NCI-H1436 treated with DMSO at 0.1 percent for 48 hours (cell line): Measurements from ENCODE around the gene PHLDB3.
"Not testable (repeated sequence)": the region's sequence is repeated elsewhere in the genome, so short reads cannot be mapped to it uniquely, and the experiment has no call there.

Experiments used
- DNase-seq: peaks from one replicate; lab custom pipeline; 2025; lab: John Stamatoyannopoulos, UW

The PHLDB3 gene

DNA sequence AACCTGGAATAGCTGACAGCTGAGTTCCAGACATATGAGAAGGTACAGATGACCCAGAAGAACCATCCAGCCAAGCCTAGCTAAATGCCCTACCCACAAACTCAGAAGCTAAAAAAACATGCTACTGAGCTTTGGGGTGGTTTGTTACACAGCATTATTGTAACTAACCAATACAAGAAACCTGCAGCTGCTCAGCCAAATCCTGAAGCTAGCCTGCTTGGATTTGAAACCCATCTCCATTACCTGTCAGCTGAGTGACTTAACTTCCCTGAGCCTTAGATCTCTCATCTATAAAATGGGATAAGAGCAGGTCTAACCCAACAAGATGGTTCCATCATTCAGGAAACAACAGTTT lies 64.9 kb downstream of the PHLDB3 start:
- no peak for DNase-seq

DNA sequence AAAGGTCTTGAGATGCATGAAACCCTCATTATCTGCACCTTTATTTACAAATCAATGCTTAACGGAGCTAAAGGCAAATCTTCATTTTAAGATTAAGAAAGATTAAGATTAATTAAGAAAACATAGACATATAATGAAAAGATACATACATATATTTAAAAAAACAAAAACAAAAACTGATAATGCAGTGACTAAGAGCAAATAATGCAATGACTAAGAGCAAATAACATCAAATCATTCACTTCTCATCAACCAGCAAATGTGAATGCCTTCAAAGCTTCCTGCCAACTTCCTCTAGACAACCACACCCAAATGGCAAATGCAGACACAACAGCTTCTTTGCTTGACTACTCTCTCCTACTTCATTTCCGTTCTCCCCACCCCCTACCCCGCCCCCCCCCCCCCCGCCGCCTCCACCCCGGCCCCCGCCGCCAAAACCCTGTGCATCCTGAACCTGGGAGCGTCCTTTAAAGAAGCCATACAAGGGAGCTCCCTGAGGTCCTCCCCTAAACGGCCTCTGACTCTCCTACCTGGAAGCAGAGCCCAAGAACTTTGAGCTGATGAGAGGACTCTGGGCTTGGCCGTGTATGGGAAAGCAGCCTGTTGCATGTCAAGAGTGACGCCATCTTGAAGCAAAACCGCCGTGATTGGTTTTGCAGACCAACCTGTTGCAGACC lies 65.4 kb downstream of the PHLDB3 start:
- DNase-seq: no peak

DNA sequence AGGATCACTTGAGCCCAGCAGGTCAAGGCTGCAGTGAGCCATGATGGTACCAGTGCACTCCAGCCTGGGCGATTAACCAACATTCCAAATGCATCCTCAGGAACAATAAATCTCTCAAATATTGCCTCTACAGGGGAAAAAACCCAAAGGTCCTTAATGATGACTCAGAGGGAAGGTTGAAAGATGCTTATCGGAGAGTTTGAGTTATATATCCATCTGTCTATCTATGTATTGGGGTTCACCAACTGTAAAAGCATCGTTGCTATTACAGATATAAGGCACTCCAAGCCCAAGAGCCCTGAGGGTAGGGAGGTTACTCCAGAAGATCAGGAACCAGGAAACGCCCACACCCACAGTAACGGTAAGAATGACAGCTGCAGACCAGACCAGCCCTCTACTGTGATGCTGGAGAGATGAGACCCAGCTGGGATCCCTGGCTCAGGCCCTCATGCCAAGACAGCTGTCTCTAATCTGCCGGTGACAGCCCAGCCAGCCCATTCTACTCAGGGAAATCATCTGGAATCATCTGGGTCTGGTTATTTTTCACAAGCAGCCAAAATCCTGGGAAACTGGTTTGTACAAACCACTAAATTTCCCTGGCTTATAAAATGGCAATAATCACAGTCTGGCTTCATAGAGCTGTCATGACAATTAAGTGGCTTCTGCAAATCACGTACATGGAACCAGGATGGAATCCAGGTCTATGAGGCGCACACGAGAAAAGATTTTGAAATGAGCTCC lies 66.1 kb downstream of the PHLDB3 start:
- no peak for DNase-seq

DNA sequence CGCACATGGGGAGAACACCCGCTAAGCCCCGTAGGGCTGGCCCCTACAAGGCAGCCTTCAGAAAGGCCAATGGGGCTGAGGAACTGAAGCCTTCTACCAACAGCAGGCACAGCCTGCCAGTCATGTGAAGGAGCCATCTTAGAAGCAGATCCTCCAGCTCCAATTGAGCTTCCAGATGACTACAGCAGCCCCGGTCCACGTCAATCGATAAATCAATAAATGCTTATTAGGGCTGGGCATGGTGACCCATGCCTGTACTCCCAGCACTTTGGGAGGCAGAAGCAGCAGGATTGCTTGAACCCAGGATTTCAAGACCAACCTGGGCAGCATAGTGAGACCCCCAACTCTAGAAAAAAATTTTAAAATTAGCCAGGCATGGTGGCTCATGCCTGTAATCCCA lies 66.8 kb downstream of the PHLDB3 start:
- DNase-seq: no peak

DNA sequence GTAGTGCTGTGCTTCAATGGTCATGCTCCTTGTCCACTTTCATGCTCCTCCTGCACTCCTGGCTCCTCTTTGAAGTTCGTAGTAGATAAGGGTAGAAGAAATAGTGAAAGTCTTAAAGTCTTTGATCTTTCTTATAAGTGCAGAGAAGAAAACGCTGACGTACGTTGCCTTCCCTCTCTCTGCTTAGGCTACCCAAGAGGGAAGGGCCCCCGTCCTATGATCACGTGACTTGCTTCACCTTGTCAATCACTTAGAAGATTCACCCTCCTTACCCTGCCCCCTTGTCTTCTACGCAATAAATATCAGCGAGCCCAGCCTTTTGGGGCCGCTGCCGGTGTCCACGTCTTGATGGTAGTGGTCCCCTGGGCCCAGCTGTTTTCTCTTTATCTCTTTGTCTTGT lies 67.3 kb downstream of the PHLDB3 start:
- not testable (repeated sequence) for DNase-seq

GRCh38 chr19:43435775-43436174 lies 68.8 kb downstream of the PHLDB3 start:
- DNase-seq: no peak

DNA sequence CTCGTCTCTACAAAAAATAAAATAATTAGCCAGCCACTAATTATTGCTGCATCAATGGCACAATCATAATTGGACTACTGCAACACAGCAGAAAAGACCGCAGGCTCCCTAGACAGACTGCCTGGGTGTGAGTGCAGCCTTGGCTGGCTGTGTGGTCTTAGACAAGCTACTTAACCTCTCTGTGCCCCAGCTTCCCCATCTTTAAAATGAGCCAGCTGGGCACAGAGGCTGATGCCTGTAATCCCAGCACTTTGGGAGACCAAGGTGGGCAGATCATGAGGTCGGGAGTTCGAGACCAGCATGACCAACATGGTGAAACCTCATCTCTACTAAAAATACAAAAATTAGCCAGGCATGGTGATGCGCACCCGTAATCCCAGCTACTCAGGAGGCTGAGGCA lies 70.9 kb downstream of the PHLDB3 start:
- DNase-seq: no peak

DNA sequence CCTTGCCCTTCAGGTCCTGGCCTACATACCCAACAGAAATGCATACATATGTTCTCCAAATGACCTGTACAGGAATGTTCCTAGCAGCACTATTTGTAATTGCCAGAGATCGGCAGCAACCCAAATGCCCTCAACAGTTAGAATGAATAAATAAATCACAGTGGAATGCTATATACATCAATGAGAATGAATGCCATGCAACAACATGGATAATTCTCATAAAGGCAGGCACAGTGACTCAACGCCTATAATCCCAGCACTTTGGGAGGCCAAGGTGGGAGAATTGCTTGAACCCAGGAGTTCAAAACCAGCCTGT lies 71.2 kb downstream of the PHLDB3 start:
- DNase-seq: no peak

DNA sequence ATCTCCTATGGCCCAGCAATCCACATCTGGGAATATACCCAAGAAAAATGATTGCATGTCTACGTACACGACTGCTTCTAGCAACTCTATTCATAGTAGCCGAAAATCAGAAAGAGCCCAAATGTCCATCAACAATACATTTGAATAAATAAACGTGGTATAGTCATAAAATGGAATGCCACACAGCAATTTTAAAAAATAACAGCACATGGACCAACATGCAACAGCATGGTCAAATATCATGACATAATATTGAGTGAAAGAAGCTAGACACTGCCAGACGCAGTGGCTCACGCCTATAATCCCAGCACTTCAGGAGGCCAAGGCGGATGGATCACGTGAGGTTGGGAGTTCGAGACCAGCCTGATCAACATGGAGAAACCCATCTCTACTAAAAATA lies 73.6 kb downstream of the PHLDB3 start:
- no peak for DNase-seq

- DNase-seq: no peak
These were observed 74.3 kb downstream of the PHLDB3 start for GRCh38 chr19:43430142-43430710.

GRCh38 chr19:43429395-43429794 lies 75.2 kb downstream of the PHLDB3 start:
- DNase-seq: no peak

GRCh38 chr19:43425567-43426392 lies 78.8 kb downstream of the PHLDB3 start:
- DNase-seq: no peak
